HepG2 (cell line): ENCODE data around the gene PITPNM2. TPM values are rescaled to one million over a fixed set of nuclear protein-coding genes. Genes with fewer than 3 reads are reported as not detected.

ENCODE experiments used
- ARNT ChIP-seq: fragments of 450-650 bp; IDR thresholded peaks from 2 replicates; pipeline ENCODE4 v1.6.1; 2017
- BORCS8-MEF2B ChIP-seq: sonication (generic); formaldehyde crosslinking; IDR thresholded peaks from 2 replicates; pipeline ENCODE4 v1.8.0; 2022; ENCODE audit warnings: mild to moderate bottlenecking, missing genetic modification reagents
- CBX2 ChIP-seq, 2 experiments: fragments of 200-600 bp in 1 of 2; sonication (generic); formaldehyde crosslinking in 1 of 2; IDR thresholded peaks; 2 replicates each; pipeline versions ENCODE4 v1.7.0 to v1.8.1; 2018 to 2022; ENCODE audit warnings: low read depth in 2 of 2, low read length in 1 of 2, mild to moderate bottlenecking in 1 of 2, missing genetic modification reagents in 1 of 2
- CBX5 ChIP-seq: sonication (generic); formaldehyde crosslinking; IDR thresholded peaks from 2 replicates; pipeline ENCODE4 v1.4.0; 2020; ENCODE audit warnings: missing genetic modification reagents, borderline replicate concordance
- FOXP1 ChIP-seq, 2 experiments: fragments of 450-650 bp in 1 of 2; IDR thresholded peaks; 2 replicates each; pipeline ENCODE4 v1.6.1; 2017 to 2018; ENCODE audit warnings: antibody characterized with exemption in 1 of 2
- HDAC1 ChIP-seq: sonication (generic); formaldehyde crosslinking; IDR thresholded peaks from 2 replicates; pipeline ENCODE4 v1.5.1; 2020; ENCODE audit warnings: mild to moderate bottlenecking, missing genetic modification reagents
- MIER2 ChIP-seq: IDR thresholded peaks from 2 replicates; pipeline ENCODE4 v1.6.1; 2016; ENCODE audit warnings: missing biosample characterization, missing genetic modification reagents
- MTA3 ChIP-seq: sonication (generic); formaldehyde crosslinking; IDR thresholded peaks from 2 replicates; pipeline ENCODE4 v1.4.0; 2020; ENCODE audit warnings: missing genetic modification reagents
- SMAD1 ChIP-seq: sonication (generic); formaldehyde crosslinking; IDR thresholded peaks from 2 replicates; pipeline ENCODE4 v1.4.0; 2020; ENCODE audit warnings: missing genetic modification reagents, low read depth, mild to moderate bottlenecking, borderline replicate concordance
- TCF12 ChIP-seq, 2 experiments: fragments of 450-650 bp in 1 of 2; sonication (generic) in 1 of 2; formaldehyde crosslinking in 1 of 2; IDR thresholded peaks; 2 replicates each; pipeline versions ENCODE4 v1.6.1 to v1.8.0; 2017 to 2022; ENCODE audit warnings: antibody characterized with exemption in 1 of 2, mild to moderate bottlenecking in 1 of 2, missing genetic modification reagents in 1 of 2, moderate library complexity in 1 of 2
- ZMYM4 ChIP-seq: sonication (generic); formaldehyde crosslinking; IDR thresholded peaks from 2 replicates; pipeline ENCODE4 v1.8.1; 2023; ENCODE audit warnings: mild to moderate bottlenecking, missing genetic modification reagents
- ZNF136 ChIP-seq: sonication (generic); formaldehyde crosslinking; IDR thresholded peaks from 2 replicates; pipeline ENCODE4 v1.8.1; 2022; ENCODE audit warnings: low read depth, mild to moderate bottlenecking, moderate library complexity, missing genetic modification reagents
- ZNF180 ChIP-seq: sonication (generic); formaldehyde crosslinking; IDR thresholded peaks from 2 replicates; pipeline ENCODE4 v1.4.0; 2020; ENCODE audit warnings: low read depth, missing genetic modification reagents, borderline replicate concordance
- ZNF225 ChIP-seq: sonication (generic); formaldehyde crosslinking; IDR thresholded peaks from 2 replicates; pipeline ENCODE4 v1.4.0; 2020; ENCODE audit warnings: mild to moderate bottlenecking, missing genetic modification reagents
- ZNF282 ChIP-seq: fragments of 450-650 bp; IDR thresholded peaks from 2 replicates; pipeline ENCODE4 v1.6.1; 2018; ENCODE audit not compliant: partially characterized antibody
- ZNF605 ChIP-seq: sonication (generic); formaldehyde crosslinking; IDR thresholded peaks from 2 replicates; pipeline ENCODE4 v1.8.0; 2022; ENCODE audit warnings: mild to moderate bottlenecking, missing genetic modification reagents
- ZNF614 ChIP-seq: IDR thresholded peaks from 2 replicates; pipeline ENCODE4 v1.6.1; 2018; ENCODE audit warnings: missing biosample characterization, missing genetic modification reagents, inconsistent platforms, borderline replicate concordance
- ZNF720 ChIP-seq: sonication (generic); formaldehyde crosslinking; IDR thresholded peaks from 2 replicates; pipeline ENCODE4 v1.4.0; 2020; ENCODE audit warnings: missing genetic modification reagents
- polyA plus RNA-seq, 8 experiments: library from polyadenylated mRNA; depleted of rRNA in 3 of 8; stranded (reverse) in 7 of 8; unstranded in 1 of 8; fragments of >200 nt; fragmentation: Illumina TruSeq in 4 of 8; extraction: Trizol in 4 of 8; gene quantifications; 2 replicates each; pipeline versions ENCODE4 v1.2.1 to v1.2.3, GENCODE V29; 2011 to 2016; ENCODE audit warnings: low read depth in 4 of 8, missing spikeins in 1 of 8, mixed read lengths in 1 of 8; ENCODE audit not compliant: insufficient read depth in 1 of 8
- total RNA-seq, 5 experiments: library from RNA; depleted of rRNA; stranded (reverse); fragments of >200 nt; fragmentation: Illumina TruSeq; extraction: Trizol; gene quantifications; 2 replicates each; pipeline ENCODE4 v1.2.3, GENCODE V29; 2016; ENCODE audit warnings: low read depth in 1 of 5
- TF ChIP-seq, protein P1 (sequence below): sonication (generic); formaldehyde crosslinking; IDR thresholded peaks from 2 replicates; pipeline ENCODE4 v1.4.0; 2020; ENCODE audit warnings: mild to moderate bottlenecking, missing genetic modification reagents
- TF ChIP-seq, protein P2 (sequence below): sonication (generic); formaldehyde crosslinking; IDR thresholded peaks from 2 replicates; pipeline ENCODE4 v1.4.0; 2020; ENCODE audit warnings: missing genetic modification reagents
- TF ChIP-seq, protein P3 (sequence below): sonication (generic); formaldehyde crosslinking; IDR thresholded peaks from 2 replicates; pipeline ENCODE4 v1.8.1; 2023; ENCODE audit warnings: mild to moderate bottlenecking, inconsistent platforms, moderate library complexity, missing genetic modification reagents, borderline replicate concordance
- TF ChIP-seq, protein P4 (sequence below), 2 experiments: fragments of 450-650 bp in 1 of 2; sonication (generic) in 1 of 2; formaldehyde crosslinking; IDR thresholded peaks; 2 replicates each; pipeline versions ENCODE4 v1.5.0 to v1.8.0; 2020 to 2022; ENCODE audit warnings: mild to moderate bottlenecking in 1 of 2, missing genetic modification reagents in 1 of 2
- TF ChIP-seq, protein P5 (sequence below): sonication (generic); formaldehyde crosslinking; IDR thresholded peaks from 2 replicates; pipeline ENCODE4 v1.5.0; 2020; ENCODE audit warnings: missing genetic modification reagents

Gene PITPNM2
- total and polyA plus RNA-seq, 2 of the 13 experiments (the other 11 are each of a cell fraction or from before 2014, with no cell fraction given), result 4.2 to 5.3 TPM

DNA sequence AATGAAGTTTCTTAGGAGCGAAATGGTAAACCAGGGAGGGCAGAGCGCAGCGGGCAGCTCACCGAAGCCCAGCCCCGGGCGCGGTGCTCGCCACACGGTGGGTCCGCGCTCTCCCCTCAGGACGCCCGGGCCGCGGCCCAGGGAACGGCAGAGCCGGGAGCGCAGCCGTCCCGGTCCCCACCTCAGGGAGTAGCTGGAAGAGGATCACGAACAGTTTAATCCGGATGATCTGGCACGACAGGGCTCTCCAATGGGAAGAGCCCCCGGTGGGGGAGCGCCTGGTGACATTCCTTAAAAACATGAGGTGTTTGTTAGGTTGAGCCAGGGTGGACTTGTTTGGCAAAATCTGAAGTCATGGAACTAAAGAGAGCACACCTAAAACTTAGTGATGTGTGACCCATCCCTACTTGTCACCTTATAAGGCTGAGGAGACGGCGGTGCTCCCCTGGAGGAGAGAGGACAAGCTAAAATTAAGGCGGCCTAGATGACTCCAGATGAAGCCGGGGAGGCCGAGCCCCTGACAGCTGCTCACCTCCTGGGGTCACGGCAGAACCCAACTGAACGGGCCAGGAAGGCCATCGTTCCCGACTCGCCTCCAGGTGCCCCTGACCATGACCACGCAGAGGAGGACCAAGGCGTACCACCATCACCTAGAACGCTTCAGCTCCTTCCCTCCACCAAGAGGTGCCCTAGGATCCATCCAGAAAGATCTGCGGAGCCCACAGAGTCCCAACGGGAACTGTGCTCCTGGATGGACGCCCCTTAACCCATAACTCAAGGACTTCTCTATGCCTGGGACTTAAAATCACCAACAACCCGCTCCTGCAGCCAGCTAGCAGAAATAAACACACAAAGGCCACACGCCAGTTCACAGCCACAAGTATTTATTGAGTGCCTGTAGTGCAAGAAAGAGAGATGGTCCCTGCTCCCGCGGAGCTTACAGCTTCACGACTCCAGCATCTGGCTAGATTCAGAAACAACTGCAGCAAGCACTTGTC is 866 bp upstream of the PITPNM2 start (continued):
- TF ChIP-seq BORCS8-MEF2B (CRISPR knock-in tag) (no peak), CBX2 (IDR thresholded peaks at IDR 0.05; ENCODE audit: low read depth, low read length) (no peak), CBX2 (CRISPR knock-in tag; IDR thresholded peaks at IDR 0.05; ENCODE audit: low read depth) (no peak), CBX5 (CRISPR knock-in tag) (no peak), ZNF720 (no peak), ZMYM4 (CRISPR knock-in tag) (no peak), HDAC1 (CRISPR knock-in tag) (no peak), ZNF180 (CRISPR knock-in tag) (no peak), TCF12 (IDR thresholded peaks at IDR 0.05) (no peak), TCF12 (CRISPR knock-in tag; IDR thresholded peaks at IDR 0.05) (no peak), ZNF225 (CRISPR knock-in tag) (no peak), ZNF614 (CRISPR knock-in tag) (no peak), MIER2 (CRISPR knock-in tag) (no peak), ZNF605 (0 out of 2 replicates have a peak, but pooled peaks have one; percentile 62), MTA3 (CRISPR knock-in tag) (no peak), ZNF136 (CRISPR knock-in tag) (no peak), ZNF282 (no peak), ARNT (no peak), FOXP1 (IDR thresholded peaks at IDR 0.05) (no peak), FOXP1 (CRISPR knock-in tag; IDR thresholded peaks at IDR 0.05) (no peak), SMAD1 (CRISPR knock-in tag) (no peak)
- TF ChIP-seq, protein P1, sequence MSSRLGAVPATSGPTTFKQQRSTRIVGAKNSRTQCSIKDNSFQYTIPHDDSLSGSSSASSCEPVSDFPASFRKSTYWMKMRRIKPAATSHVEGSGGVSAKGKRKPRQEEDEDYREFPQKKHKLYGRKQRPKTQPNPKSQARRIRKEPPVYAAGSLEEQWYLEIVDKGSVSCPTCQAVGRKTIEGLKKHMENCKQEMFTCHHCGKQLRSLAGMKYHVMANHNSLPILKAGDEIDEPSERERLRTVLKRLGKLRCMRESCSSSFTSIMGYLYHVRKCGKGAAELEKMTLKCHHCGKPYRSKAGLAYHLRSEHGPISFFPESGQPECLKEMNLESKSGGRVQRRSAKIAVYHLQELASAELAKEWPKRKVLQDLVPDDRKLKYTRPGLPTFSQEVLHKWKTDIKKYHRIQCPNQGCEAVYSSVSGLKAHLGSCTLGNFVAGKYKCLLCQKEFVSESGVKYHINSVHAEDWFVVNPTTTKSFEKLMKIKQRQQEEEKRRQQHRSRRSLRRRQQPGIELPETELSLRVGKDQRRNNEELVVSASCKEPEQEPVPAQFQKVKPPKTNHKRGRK (CRISPR knock-in tag), result no peak
- TF ChIP-seq, protein P2, sequence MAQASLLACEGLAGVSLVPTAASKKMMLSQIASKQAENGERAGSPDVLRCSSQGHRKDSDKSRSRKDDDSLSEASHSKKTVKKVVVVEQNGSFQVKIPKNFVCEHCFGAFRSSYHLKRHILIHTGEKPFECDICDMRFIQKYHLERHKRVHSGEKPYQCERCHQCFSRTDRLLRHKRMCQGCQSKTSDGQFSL (CRISPR knock-in tag), result no peak
- TF ChIP-seq, protein P3, sequence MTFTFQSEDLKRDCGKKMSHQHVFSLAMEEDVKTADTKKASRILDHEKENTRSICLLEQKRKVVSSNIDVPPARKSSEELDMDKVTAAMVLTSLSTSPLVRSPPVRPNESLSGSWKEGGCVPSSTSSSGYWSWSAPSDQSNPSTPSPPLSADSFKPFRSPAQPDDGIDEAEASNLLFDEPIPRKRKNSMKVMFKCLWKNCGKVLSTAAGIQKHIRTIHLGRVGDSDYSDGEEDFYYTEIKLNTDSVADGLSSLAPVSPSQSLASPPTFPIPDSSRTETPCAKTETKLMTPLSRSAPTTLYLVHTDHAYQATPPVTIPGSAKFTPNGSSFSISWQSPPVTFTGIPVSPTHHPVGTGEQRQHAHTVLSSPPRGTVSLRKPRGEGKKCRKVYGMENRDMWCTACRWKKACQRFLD (CRISPR knock-in tag), result no peak
- TF ChIP-seq, protein P4, sequence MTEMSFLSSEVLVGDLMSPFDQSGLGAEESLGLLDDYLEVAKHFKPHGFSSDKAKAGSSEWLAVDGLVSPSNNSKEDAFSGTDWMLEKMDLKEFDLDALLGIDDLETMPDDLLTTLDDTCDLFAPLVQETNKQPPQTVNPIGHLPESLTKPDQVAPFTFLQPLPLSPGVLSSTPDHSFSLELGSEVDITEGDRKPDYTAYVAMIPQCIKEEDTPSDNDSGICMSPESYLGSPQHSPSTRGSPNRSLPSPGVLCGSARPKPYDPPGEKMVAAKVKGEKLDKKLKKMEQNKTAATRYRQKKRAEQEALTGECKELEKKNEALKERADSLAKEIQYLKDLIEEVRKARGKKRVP (CRISPR knock-in tag; IDR thresholded peaks at IDR 0.05), result no peak
- TF ChIP-seq, protein P5, sequence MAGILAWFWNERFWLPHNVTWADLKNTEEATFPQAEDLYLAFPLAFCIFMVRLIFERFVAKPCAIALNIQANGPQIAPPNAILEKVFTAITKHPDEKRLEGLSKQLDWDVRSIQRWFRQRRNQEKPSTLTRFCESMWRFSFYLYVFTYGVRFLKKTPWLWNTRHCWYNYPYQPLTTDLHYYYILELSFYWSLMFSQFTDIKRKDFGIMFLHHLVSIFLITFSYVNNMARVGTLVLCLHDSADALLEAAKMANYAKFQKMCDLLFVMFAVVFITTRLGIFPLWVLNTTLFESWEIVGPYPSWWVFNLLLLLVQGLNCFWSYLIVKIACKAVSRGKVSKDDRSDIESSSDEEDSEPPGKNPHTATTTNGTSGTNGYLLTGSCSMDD (CRISPR knock-in tag), result no peak
